ENCODE measurements around the gene PITPNM3. TPM values are rescaled to one million over a fixed set of nuclear protein-coding genes. Genes with fewer than 3 reads are reported as not detected.

The PITPNM3 gene
- total RNA-seq, 1 experiment from 2014 or later, result 0.71 TPM

GRCh38 chr17:6570731-6571451, 14.5 kb upstream of the PITPNM3 start:
- ChIA-PET POLR2A (ENCODE audit: low non-redundant PET) (no interaction called here), CTCF (no interaction called here)
- H3K4me1 ChIP-seq (ENCODE audit: insufficient read depth, low read length, poor library complexity, severe bottlenecking), result peaks cover 23% of the 10 kb centered on the region
- no peak for DNase-seq (ENCODE audit: low spot score)
- BruUV-seq (replicated peaks), result no TSS peak
- H3K4me3 ChIP-seq (ENCODE audit: low read depth, low read length, poor library complexity, severe bottlenecking), result no peak overlapping the region
- intact Hi-C loops (cut with micrococcal nuclease; ENCODE audit: unreplicated experiment), result no loop called here
- no peaks in the 10 kb centered on the region for H3K9me3 ChIP-seq (ENCODE audit: low read depth, low read length, poor library complexity, severe bottlenecking)
- TF ChIP-seq EZH2 (IDR thresholded peaks at IDR 0.05; ENCODE audit: borderline replicate concordance, low read depth, low read length, poor library complexity, severe bottlenecking), result no peak
- no peak for TF ChIP-seq CTCF (conservative IDR thresholded peaks at IDR 0.05; ENCODE audit: low read depth, low read length)
- H3K27ac ChIP-seq (ENCODE audit: low read depth, low read length, poor library complexity, severe bottlenecking), result no peak overlapping the region
- no peaks in the 10 kb centered on the region for H3K27me3 ChIP-seq (replicated peaks; ENCODE audit: insufficient read depth, low read depth, low read length, poor library complexity)
- H3K36me3 ChIP-seq (ENCODE audit: insufficient read depth, low read length, poor library complexity, severe bottlenecking), result no peaks in the 10 kb centered on the region

GRCh38 chr17:6569370-6570285, 13.3 kb upstream of the PITPNM3 start:
- H3K27ac ChIP-seq (ENCODE audit: low read depth, low read length, poor library complexity, severe bottlenecking), result no peak overlapping the region
- H3K27me3 ChIP-seq (replicated peaks; ENCODE audit: insufficient read depth, low read depth, low read length, poor library complexity), result no peaks in the 10 kb centered on the region
- no peak for DNase-seq (ENCODE audit: low spot score)
- H3K36me3 ChIP-seq (ENCODE audit: insufficient read depth, low read length, poor library complexity, severe bottlenecking), result no peaks in the 10 kb centered on the region
- POLR2A ChIA-PET (ENCODE audit: low non-redundant PET), result no interaction called here
- no TSS peak for BruUV-seq (replicated peaks)
- peaks cover 23% of the 10 kb centered on the region for H3K4me1 ChIP-seq (ENCODE audit: insufficient read depth, low read length, poor library complexity, severe bottlenecking)
- no peak overlapping the region for H3K4me3 ChIP-seq (ENCODE audit: low read depth, low read length, poor library complexity, severe bottlenecking)
- TF ChIP-seq EZH2 (IDR thresholded peaks at IDR 0.05; ENCODE audit: borderline replicate concordance, low read depth, low read length, poor library complexity, severe bottlenecking) (no peak), CTCF (conservative IDR thresholded peaks at IDR 0.05; ENCODE audit: low read depth, low read length) (no peak)
- no peaks in the 10 kb centered on the region for H3K9me3 ChIP-seq (ENCODE audit: low read depth, low read length, poor library complexity, severe bottlenecking)
- CTCF ChIA-PET, result no interaction called here
- intact Hi-C loops (cut with micrococcal nuclease; ENCODE audit: unreplicated experiment), result no loop called here

- ChIA-PET POLR2A (ENCODE audit: low non-redundant PET) (no interaction called here), CTCF (no interaction called here)
- no peak overlapping the region for H3K4me3 ChIP-seq (ENCODE audit: low read depth, low read length, poor library complexity, severe bottlenecking)
- BruUV-seq (replicated peaks), result no TSS peak
- peaks cover 23% of the 10 kb centered on the region for H3K4me1 ChIP-seq (ENCODE audit: insufficient read depth, low read length, poor library complexity, severe bottlenecking)
- no peak for TF ChIP-seq CTCF (conservative IDR thresholded peaks at IDR 0.05; ENCODE audit: low read depth, low read length)
- TF ChIP-seq EZH2 (IDR thresholded peaks at IDR 0.05; ENCODE audit: borderline replicate concordance, low read depth, low read length, poor library complexity, severe bottlenecking), result no peak
- no peak overlapping the region for H3K27ac ChIP-seq (ENCODE audit: low read depth, low read length, poor library complexity, severe bottlenecking)
- H3K9me3 ChIP-seq (ENCODE audit: low read depth, low read length, poor library complexity, severe bottlenecking), result no peaks in the 10 kb centered on the region
- no peaks in the 10 kb centered on the region for H3K36me3 ChIP-seq (ENCODE audit: insufficient read depth, low read length, poor library complexity, severe bottlenecking)
- H3K27me3 ChIP-seq (replicated peaks; ENCODE audit: insufficient read depth, low read depth, low read length, poor library complexity), result no peaks in the 10 kb centered on the region
- intact Hi-C loops (cut with micrococcal nuclease; ENCODE audit: unreplicated experiment), result no loop called here
- DNase-seq (ENCODE audit: low spot score), result no peak
These were observed 11.9 kb upstream of the PITPNM3 start for GRCh38 chr17:6568184-6568758.

Data from A673 (cell line).